ENCODE measurements around the gene E2F3. TPM values are rescaled to one million over a fixed set of nuclear protein-coding genes. Genes with fewer than 3 reads are reported as not detected.

The E2F3 gene
- total and polyA plus RNA-seq, 3 experiments from 2014 or later: 13.1 to 32.3 (median 31.5) TPM

DNA sequence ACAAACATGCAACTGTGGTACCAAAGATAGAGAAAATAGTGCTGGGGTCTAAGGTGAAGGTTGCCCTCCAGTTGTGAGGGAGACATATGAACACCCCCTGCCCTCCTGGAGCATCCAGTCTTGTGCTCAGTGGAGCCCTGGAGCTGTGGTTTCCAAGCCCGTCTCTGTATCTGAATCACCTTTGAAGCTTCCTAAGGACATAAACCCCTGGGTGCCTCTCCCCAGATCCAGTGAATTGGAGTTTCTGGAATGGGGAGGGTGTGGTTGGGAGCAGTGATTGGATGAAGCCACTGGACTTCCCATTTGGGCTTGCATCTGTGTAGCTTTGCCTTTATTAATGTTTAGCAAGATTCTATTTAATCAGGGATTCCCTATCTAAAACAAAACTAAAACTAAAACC is 22.4 kb upstream of the E2F3 start:
- Histone ChIP-seq H3K9me3 (ENCODE audit: low read length) (no peaks in the 10 kb centered on the region), H3K27ac (ENCODE audit: low read depth, low read length) (no peak overlapping the region), H3K4me3 (ENCODE audit: low read length) (no peak overlapping the region), H3K4me1 (ENCODE audit: insufficient read depth, low read length) (peaks cover 7% of the 10 kb centered on the region), H3K36me3 (ENCODE audit: insufficient read depth, low read length) (no peaks in the 10 kb centered on the region), H3K27me3 (ENCODE audit: insufficient read depth, low read length, poor library complexity, severe bottlenecking) (no peaks in the 10 kb centered on the region)
- ChIA-PET POLR2A (interaction anchor here (0.6 to 0.9 kb wide), 2 partner anchors 26 to 41 kb away, joined by 3 read pairs; no protein-coding TSS in a partner anchor), CTCF (interaction anchor here (0.9 to 2.5 kb wide), 4 partner anchors 10 to 26 kb away, joined by 3 to 10 read pairs (median 6); no protein-coding TSS in a partner anchor)
- no peak overlapping the region for H3K4me3 Mint-ChIP-seq
- H3K27ac Mint-ChIP-seq: no peak overlapping the region
- no peak for DNase-seq
- H3K4me1 Mint-ChIP-seq: peaks cover 12 to 30% (median 27%) of the 10 kb centered on the region in 3 donors
- peaks cover 0 to 10% (median 0%) of the 10 kb centered on the region in 3 donors for H3K36me3 Mint-ChIP-seq
- no peaks in the 10 kb centered on the region for H3K27me3 Mint-ChIP-seq
- no peaks in the 10 kb centered on the region for H3K9me3 Mint-ChIP-seq

DNA sequence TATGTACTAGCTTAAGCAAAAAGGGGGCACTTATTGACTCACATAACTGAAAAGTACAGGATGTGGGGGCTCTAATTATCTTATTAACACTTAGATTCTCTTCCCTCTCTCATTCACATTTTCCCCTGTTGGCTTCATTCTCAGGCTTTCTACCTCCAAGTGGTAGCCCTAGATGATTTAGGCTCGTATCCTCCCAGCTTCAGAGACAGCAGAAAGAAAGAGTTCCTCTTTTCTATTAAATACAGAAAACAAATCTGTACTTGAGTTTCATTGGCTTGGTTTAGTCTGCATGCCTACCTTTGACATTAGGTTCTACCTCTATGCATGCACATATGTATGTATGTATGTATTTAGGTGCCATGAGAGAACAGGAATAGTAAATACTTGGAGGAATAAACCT is 15.5 kb upstream of the E2F3 start:
- Histone ChIP-seq H3K4me1 (ENCODE audit: insufficient read depth, low read length) (no peaks in the 10 kb centered on the region), H3K4me3 (ENCODE audit: low read length) (no peak overlapping the region), H3K27me3 (ENCODE audit: insufficient read depth, low read length, poor library complexity, severe bottlenecking) (no peaks in the 10 kb centered on the region), H3K9me3 (ENCODE audit: low read length) (no peaks in the 10 kb centered on the region), H3K36me3 (ENCODE audit: insufficient read depth, low read length) (no peaks in the 10 kb centered on the region), H3K27ac (ENCODE audit: low read depth, low read length) (no peak overlapping the region)
- ChIA-PET POLR2A (no interaction called here), CTCF (no interaction called here)
- H3K9me3 Mint-ChIP-seq: peaks cover 0 to 2% (median 0%) of the 10 kb centered on the region in 5 donors
- H3K27ac Mint-ChIP-seq: no peak overlapping the region
- H3K36me3 Mint-ChIP-seq: peaks cover 0 to 21% (median 3%) of the 10 kb centered on the region in 3 donors
- DNase-seq: no peak
- H3K27me3 Mint-ChIP-seq: peaks cover 0 to 7% of the 10 kb centered on the region in 2 donors
- H3K4me3 Mint-ChIP-seq: no peak overlapping the region
- H3K4me1 Mint-ChIP-seq: peaks cover 0 to 3% (median 0%) of the 10 kb centered on the region in 3 donors

GRCh38 chr6:20389066-20389465 is 12.6 kb upstream of the E2F3 start:
- Mint-ChIP-seq H3K4me1 (peaks cover 0 to 3% (median 0%) of the 10 kb centered on the region in 3 donors), H3K9me3 (peaks cover 0 to 2% (median 0%) of the 10 kb centered on the region in 5 donors), H3K36me3 (peaks cover 0 to 17% (median 3%) of the 10 kb centered on the region in 3 donors), H3K27me3 (peaks cover 0 to 7% of the 10 kb centered on the region in 2 donors), H3K27ac (no peak overlapping the region), H3K4me3 (no peak overlapping the region)
- H3K36me3 ChIP-seq (ENCODE audit: insufficient read depth, low read length): no peaks in the 10 kb centered on the region
- H3K27ac ChIP-seq (ENCODE audit: low read depth, low read length): no peak overlapping the region
- H3K4me1 ChIP-seq (ENCODE audit: insufficient read depth, low read length): no peaks in the 10 kb centered on the region
- ChIA-PET CTCF (interaction anchor here (0.8 to 1.5 kb wide), 3 partner anchors 10 to 51 kb away, joined by 3 to 8 read pairs (median 5); no protein-coding TSS in a partner anchor), POLR2A (no interaction called here)
- no peak for DNase-seq
- H3K27me3 ChIP-seq (ENCODE audit: insufficient read depth, low read length, poor library complexity, severe bottlenecking): no peaks in the 10 kb centered on the region
- H3K9me3 ChIP-seq (ENCODE audit: low read length): no peaks in the 10 kb centered on the region
- no peak overlapping the region for H3K4me3 ChIP-seq (ENCODE audit: low read length)

DNA sequence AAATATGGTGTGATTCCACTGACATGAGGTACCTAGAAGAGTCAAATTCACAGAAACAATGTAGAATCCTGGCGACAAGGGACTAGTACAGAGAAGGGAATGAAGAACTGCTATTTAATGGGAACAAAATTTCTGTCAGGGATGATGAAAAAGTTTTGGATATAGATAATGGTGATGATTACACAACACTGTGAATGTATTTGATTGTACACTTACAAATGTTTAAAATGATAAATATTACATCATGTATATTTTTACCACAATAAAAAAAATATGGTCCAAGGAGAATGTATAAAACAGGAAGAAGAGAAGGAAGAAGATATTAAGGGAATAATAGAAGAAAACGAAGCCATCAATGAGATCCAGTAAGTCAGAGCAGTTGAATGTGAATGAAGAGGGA is 8.4 kb upstream of the E2F3 start:
- CTCF ChIA-PET: no interaction called here
- Histone ChIP-seq H3K27me3 (ENCODE audit: insufficient read depth, low read length, poor library complexity, severe bottlenecking) (no peaks in the 10 kb centered on the region), H3K4me1 (ENCODE audit: insufficient read depth, low read length) (no peaks in the 10 kb centered on the region), H3K36me3 (ENCODE audit: insufficient read depth, low read length) (no peaks in the 10 kb centered on the region), H3K4me3 (ENCODE audit: low read length) (no peak overlapping the region), H3K9me3 (ENCODE audit: low read length) (no peaks in the 10 kb centered on the region), H3K27ac (ENCODE audit: low read depth, low read length) (no peak overlapping the region)
- H3K4me1 Mint-ChIP-seq: peaks cover 3 to 7% (median 3%) of the 10 kb centered on the region in 3 donors
- H3K4me3 Mint-ChIP-seq: no peak overlapping the region
- H3K36me3 Mint-ChIP-seq: peaks cover 0 to 8% (median 3%) of the 10 kb centered on the region in 3 donors
- peaks cover 0 to 2% (median 0%) of the 10 kb centered on the region in 5 donors for H3K9me3 Mint-ChIP-seq
- H3K27me3 Mint-ChIP-seq: peaks cover 0 to 2% of the 10 kb centered on the region in 2 donors
- H3K27ac Mint-ChIP-seq: no peak overlapping the region
- POLR2A ChIA-PET: no interaction called here
- DNase-seq: no peak

DNA sequence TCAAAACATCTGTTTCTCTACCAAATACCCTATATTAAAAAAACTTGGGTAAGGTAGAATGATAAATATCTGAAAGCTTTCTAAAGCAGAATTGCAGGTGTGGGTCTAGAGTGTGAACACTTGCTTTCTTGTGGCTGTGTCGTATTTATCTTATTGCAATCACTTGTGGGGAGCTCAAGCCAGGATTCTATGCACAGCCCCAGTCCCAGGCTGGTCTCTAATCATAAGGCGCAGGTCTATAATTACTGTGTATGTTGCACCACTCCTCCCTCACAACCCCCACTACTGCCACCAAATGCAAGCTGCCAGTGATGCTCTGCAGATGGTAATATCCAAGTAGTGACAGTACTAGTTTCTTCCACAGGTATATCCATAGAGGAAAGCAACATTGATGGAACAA is 2.2 kb upstream of the E2F3 start:
- Mint-ChIP-seq H3K9me3 (no peaks in the 10 kb centered on the region), H3K4me1 (peaks cover 32 to 35% (median 33%) of the 10 kb centered on the region in 3 donors), H3K36me3 (peaks cover 0 to 12% (median 0%) of the 10 kb centered on the region in 3 donors), H3K27ac (peak overlapping the region in 7 of 8 donors; percentile 36 to 95 (median 77)), H3K27me3 (no peaks in the 10 kb centered on the region), H3K4me3 (peak overlapping the region; percentile 2 to 97 (median 43))
- Histone ChIP-seq H3K27me3 (ENCODE audit: insufficient read depth, low read length, poor library complexity, severe bottlenecking) (no peaks in the 10 kb centered on the region), H3K4me3 (ENCODE audit: low read length) (no peak overlapping the region), H3K36me3 (ENCODE audit: insufficient read depth, low read length) (no peaks in the 10 kb centered on the region), H3K9me3 (ENCODE audit: low read length) (no peaks in the 10 kb centered on the region), H3K27ac (ENCODE audit: low read depth, low read length) (no peak overlapping the region), H3K4me1 (ENCODE audit: insufficient read depth, low read length) (peaks cover 22% of the 10 kb centered on the region)
- ChIA-PET CTCF (interaction anchor here (1.0 to 3.7 kb wide), 11 partner anchors 20 to 129 kb away, joined by 3 to 23 read pairs (median 4); no protein-coding TSS in a partner anchor), POLR2A (interaction anchor here (1.1 to 3.9 kb wide), 3 partner anchors 33 to 186 kb away, joined by 3 to 20 read pairs (median 12); no protein-coding TSS in a partner anchor)
- DNase-seq: peak in 1 of 5 donors; percentile 19

DNA sequence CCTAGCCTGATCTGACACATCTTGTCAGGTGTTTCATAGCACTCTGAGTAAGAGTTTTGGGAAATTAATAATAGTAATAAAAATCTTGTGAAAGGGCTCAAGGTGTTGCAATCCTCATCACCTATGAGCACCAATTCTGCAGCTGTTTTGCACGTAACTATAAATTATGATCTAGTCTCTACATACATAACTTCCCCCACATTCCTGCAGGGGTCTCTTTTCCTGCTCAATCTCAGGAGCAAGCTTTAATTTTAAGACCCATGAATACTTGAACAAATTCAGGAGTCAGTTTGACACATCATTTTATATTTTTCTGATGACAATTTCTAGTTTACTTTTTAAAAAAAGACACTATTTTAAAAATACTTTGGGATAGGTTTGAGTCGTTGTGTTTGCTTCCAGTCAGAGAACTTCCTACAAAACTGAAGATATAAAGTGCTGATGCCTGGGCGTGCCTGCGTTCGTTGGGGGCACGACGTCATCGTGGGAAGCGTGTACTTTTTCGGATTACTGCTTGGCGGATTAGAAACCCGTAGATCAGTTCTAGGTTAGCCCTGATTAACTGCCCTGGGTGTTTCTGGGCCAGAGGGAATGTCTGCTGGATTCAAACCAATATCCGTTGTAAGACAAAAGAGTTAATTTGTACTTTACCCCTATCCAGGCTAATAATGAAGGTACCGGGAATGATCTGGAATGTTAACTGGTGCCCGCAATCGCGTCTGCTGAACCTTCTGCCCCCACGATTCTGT is 1.0 kb upstream of the E2F3 start:
- Mint-ChIP-seq H3K36me3 (peaks cover 0 to 17% (median 0%) of the 10 kb centered on the region in 3 donors), H3K27me3 (no peaks in the 10 kb centered on the region), H3K4me3 (peak overlapping the region; percentile 87 to 97 (median 93)), H3K27ac (peak overlapping the region; percentile 68 to 96 (median 91)), H3K4me1 (peaks cover 38 to 43% (median 39%) of the 10 kb centered on the region in 3 donors), H3K9me3 (no peaks in the 10 kb centered on the region)
- Histone ChIP-seq H3K36me3 (ENCODE audit: insufficient read depth, low read length) (no peaks in the 10 kb centered on the region), H3K4me3 (ENCODE audit: low read length) (peak overlapping the region; percentile 96), H3K27me3 (ENCODE audit: insufficient read depth, low read length, poor library complexity, severe bottlenecking) (no peaks in the 10 kb centered on the region), H3K4me1 (ENCODE audit: insufficient read depth, low read length) (peaks cover 27% of the 10 kb centered on the region), H3K27ac (ENCODE audit: low read depth, low read length) (peak overlapping the region; percentile 76), H3K9me3 (ENCODE audit: low read length) (no peaks in the 10 kb centered on the region)
- DNase-seq: peak; percentile 17 to 58 (median 41)
- ChIA-PET POLR2A (interaction anchor here (1.1 to 3.9 kb wide), 3 partner anchors 34 to 188 kb away, joined by 3 to 20 read pairs (median 6); no protein-coding TSS in a partner anchor), CTCF (interaction anchor here (1.4 to 3.7 kb wide), 5 partner anchors 21 to 101 kb away, joined by 3 to 23 read pairs (median 6); no protein-coding TSS in a partner anchor)

GRCh38 chr6:20402092-20402341 is 338 bp downstream of the E2F3 start:
- peak overlapping the region; percentile 63 for H3K27ac ChIP-seq (ENCODE audit: low read depth, low read length)

More at GRCh38 chr6:20402092-20402341, 338 bp downstream of the E2F3 start:
- Mint-ChIP-seq H3K27ac (peak overlapping the region in 7 of 8 donors; percentile 76 to 96 (median 91)), H3K27me3 (no peaks in the 10 kb centered on the region), H3K9me3 (no peaks in the 10 kb centered on the region), H3K36me3 (peaks cover 0 to 22% (median 2%) of the 10 kb centered on the region in 3 donors), H3K4me3 (peak overlapping the region; percentile 87 to 97 (median 93)), H3K4me1 (peaks cover 48 to 56% (median 53%) of the 10 kb centered on the region in 3 donors)
- Histone ChIP-seq H3K4me3 (ENCODE audit: low read length) (peak overlapping the region; percentile 66), H3K4me1 (ENCODE audit: insufficient read depth, low read length) (peaks cover 33% of the 10 kb centered on the region), H3K9me3 (ENCODE audit: low read length) (no peaks in the 10 kb centered on the region), H3K36me3 (ENCODE audit: insufficient read depth, low read length) (peaks cover 3% of the 10 kb centered on the region), H3K27me3 (ENCODE audit: insufficient read depth, low read length, poor library complexity, severe bottlenecking) (no peaks in the 10 kb centered on the region)
- DNase-seq: no peak
- POLR2A ChIA-PET: interaction anchor here (0.9 to 3.9 kb wide), 2 partner anchors 36 to 82 kb away, joined by 5 to 20 read pairs; no protein-coding TSS in a partner anchor
- CTCF ChIA-PET: no interaction called here
